Ovary (tissue), 9 donors: Measurements from ENCODE around the gene ST7. TPM values are rescaled to one million over a fixed set of nuclear protein-coding genes. Genes with fewer than 3 reads are reported as not detected.

Experiments
- DNase-seq, 5 donors: peaks; one replicate each; pipeline ENCODE4 v3.0.0-alpha.2; 2019 to 2020
- H3K27ac ChIP-seq, 2 donors: fragments of 200-600 bp; one replicate each; pipeline versions ENCODE4 v1.5.1 to v1.8.0; 2019 to 2022
- H3K27me3 ChIP-seq: fragments of 200-600 bp; one replicate; pipeline ENCODE4 v1.8.0; 2022
- H3K36me3 ChIP-seq: fragments of 200-600 bp; sonication (generic); one replicate; pipeline ENCODE4 v1.5.1; 2019
- H3K4me1 ChIP-seq: one replicate; pipeline ENCODE4 v1.8.1; 2013; ENCODE audit warnings: mild to moderate bottlenecking, moderate library complexity; ENCODE audit not compliant: insufficient read depth
- H3K4me3 ChIP-seq: fragments of 200-600 bp; sonication (generic); one replicate; pipeline ENCODE4 v1.5.1; 2017
- H3K9me3 ChIP-seq, 2 donors: fragments of 200-600 bp in 1 of 2; sonication (generic) in 1 of 2; one replicate each; pipeline versions ENCODE4 v1.5.1 to v1.8.1; 2013 to 2019; ENCODE audit warnings: mild to moderate bottlenecking in 1 of 2, moderate library complexity in 1 of 2
- EP300 ChIP-seq: sonication (generic); formaldehyde crosslinking; IDR thresholded peaks from one replicate; pipeline ENCODE4 v1.6.1; 2017; ENCODE audit warnings: antibody characterized with exemption
- POLR2A ChIP-seq: fragments of 450-650 bp; IDR thresholded peaks from one replicate; pipeline ENCODE4 v1.6.1; 2017; ENCODE audit warnings: antibody characterized with exemption, mild to moderate bottlenecking, moderate library complexity
- WGBS, 3 donors: extraction: QIAGEN DNeasy Blood & Tissue Kit in 1 of 3; methylation state at CpG; one replicate each; pipeline versions ENCODE4 v1.1.5 to v1.1.7; 2013 to 2017; 5-methylcytosine and 5-hydroxymethylcytosine counted together
- intact Hi-C, 4 donors: fragments of 100-400 bp; cut with DNase I; formaldehyde crosslinking; loops; one replicate each; pipeline versions ENCODE4 v1.11.0 to v1.15.1; 2022 to 2023
- polyA plus RNA-seq, 2 donors: library from polyadenylated mRNA; stranded (reverse); fragments of 200-250 nt in 1 of 2; fragments of 350-450 nt in 1 of 2; fragmentation: Illumina TruSeq in 1 of 2; extraction: RNeasy Lipid Tissue Mini Kit (QIAGEN cat#74804) in 1 of 2; gene quantifications; one replicate each; pipeline ENCODE4 v1.2.3, GENCODE V29; 2013 to 2014
- total RNA-seq, 7 donors: library from RNA; depleted of rRNA in 2 of 7; stranded (reverse); fragments of >200 nt in 2 of 7; fragmentation: NEBNext Ultra II Directional in 3 of 7; extraction: Animal tissue kit (Norgen Biotek cat#: 25700) in 3 of 7; gene quantifications; one replicate each; pipeline versions ENCODE4 v1.1.0 to v1.2.4, GENCODE V29; 2016 to 2023
- TF ChIP-seq, protein P1 (sequence below), 3 donors: fragments of 450-650 bp in 2 of 3; fragments of 200-600 bp in 1 of 3; IDR thresholded peaks; one replicate each; pipeline versions ENCODE4 v1.5.1 to v1.8.0; 2016 to 2022; ENCODE audit warnings: antibody characterized with exemption in 3 of 3, mild to moderate bottlenecking in 1 of 3
- donor health status: DM: no; HTN: no; CAD: no; lungs with moderate emphysema.
- donor health status: DM: no; HTN: no; CAD: no.
- donor health status: Bipolar disorder and iron deficiency.
- donor health status: DM: yes; HTN: yes; CAD: no.
- donor health status: DM: no; HTN: no; CAD: no.
- donor health status: DM: yes; HTN: yes; CAD: no.

The ST7 gene
- total and polyA plus RNA-seq, 9 donors, result 14.1 to 37.7 (median 18.8) TPM

DNA sequence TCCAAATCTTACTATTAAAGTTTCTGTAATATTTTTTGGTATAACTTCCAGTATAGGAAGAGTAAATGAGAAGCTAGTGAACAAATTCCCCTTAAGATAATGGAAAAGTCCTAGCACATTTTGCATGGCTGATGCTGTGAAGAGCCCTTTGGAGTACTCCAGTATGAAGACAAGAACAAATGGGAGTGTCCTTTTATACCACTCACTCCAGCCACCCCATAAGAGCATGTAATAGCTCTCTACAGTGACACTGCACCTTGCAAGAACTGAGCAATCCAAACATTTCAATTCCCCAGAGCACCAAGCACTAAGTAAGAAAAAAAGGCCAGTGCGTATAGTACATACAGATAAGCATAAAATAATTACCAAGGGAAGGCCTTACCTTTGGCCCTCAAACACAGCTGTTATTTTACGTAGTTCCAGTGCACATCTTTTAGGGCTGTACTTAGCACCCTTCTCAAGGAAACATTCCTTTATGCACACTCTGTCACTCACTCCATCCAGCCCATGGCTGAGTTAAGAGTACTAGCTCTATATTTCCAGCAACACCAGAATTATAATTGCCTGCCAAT lies 135.4 kb downstream of the ST7 start:
- Histone ChIP-seq H3K27me3 (no peaks in the 10 kb centered on the region), H3K27ac (no peak overlapping the region), H3K4me3 (no peak overlapping the region), H3K4me1 (no peaks in the 10 kb centered on the region), H3K9me3 (no peaks in the 10 kb centered on the region), H3K36me3 (no peaks in the 10 kb centered on the region)
- TF ChIP-seq POLR2A, result no peak
- no peak for TF ChIP-seq EP300
- TF ChIP-seq, protein P1, sequence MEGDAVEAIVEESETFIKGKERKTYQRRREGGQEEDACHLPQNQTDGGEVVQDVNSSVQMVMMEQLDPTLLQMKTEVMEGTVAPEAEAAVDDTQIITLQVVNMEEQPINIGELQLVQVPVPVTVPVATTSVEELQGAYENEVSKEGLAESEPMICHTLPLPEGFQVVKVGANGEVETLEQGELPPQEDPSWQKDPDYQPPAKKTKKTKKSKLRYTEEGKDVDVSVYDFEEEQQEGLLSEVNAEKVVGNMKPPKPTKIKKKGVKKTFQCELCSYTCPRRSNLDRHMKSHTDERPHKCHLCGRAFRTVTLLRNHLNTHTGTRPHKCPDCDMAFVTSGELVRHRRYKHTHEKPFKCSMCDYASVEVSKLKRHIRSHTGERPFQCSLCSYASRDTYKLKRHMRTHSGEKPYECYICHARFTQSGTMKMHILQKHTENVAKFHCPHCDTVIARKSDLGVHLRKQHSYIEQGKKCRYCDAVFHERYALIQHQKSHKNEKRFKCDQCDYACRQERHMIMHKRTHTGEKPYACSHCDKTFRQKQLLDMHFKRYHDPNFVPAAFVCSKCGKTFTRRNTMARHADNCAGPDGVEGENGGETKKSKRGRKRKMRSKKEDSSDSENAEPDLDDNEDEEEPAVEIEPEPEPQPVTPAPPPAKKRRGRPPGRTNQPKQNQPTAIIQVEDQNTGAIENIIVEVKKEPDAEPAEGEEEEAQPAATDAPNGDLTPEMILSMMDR (IDR thresholded peaks at IDR 0.05), result no peak
- intact Hi-C loops, result no loop called here
- 90 to 96% (median 94%) methylated on average over 2 of the region's 2 CpGs for whole genome bisulfite sequencing, 3 donors
- no peak for DNase-seq

DNA sequence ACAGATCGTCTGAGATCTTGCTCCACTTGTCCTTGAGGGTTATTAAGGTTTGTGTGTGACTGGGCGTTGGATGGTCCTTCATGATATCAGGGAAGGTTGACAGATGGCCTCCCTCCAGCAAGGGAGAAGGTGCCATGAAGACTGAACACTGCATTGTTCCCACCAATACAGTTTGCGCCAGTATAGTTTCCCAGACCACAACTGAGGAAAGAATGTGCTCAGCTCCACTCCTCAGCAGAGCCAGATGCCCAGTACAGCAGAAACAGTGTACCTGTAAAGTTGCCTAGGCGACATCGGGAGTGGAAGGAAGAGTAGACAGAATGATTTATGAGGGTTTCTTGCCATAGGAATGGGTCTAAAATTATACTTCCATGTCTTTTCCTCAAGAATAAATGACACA lies 137.5 kb downstream of the ST7 start:
- TF ChIP-seq EP300, result no peak
- TF ChIP-seq, protein P1 (IDR thresholded peaks at IDR 0.05), result no peak
- TF ChIP-seq POLR2A, result no peak
- no peaks in the 10 kb centered on the region for H3K4me1 ChIP-seq
- H3K4me3 ChIP-seq, result no peak overlapping the region
- H3K27me3 ChIP-seq, result no peaks in the 10 kb centered on the region
- H3K27ac ChIP-seq, result no peak overlapping the region
- WGBS, 3 donors, result 83 to 87% (median 85%) methylated on average over 5 of the region's 5 CpGs
- no peaks in the 10 kb centered on the region for H3K9me3 ChIP-seq
- no peaks in the 10 kb centered on the region for H3K36me3 ChIP-seq
- intact Hi-C loops, result no loop called here
- no peak for DNase-seq

GRCh38 chr7:117091721-117092120 lies 138.4 kb downstream of the ST7 start:
- Histone ChIP-seq H3K27ac (no peak overlapping the region), H3K4me3 (no peak overlapping the region), H3K36me3 (no peaks in the 10 kb centered on the region), H3K27me3 (no peaks in the 10 kb centered on the region), H3K9me3 (no peaks in the 10 kb centered on the region), H3K4me1 (no peaks in the 10 kb centered on the region)
- no peak for TF ChIP-seq EP300
- no peak for TF ChIP-seq POLR2A
- TF ChIP-seq, protein P1 (IDR thresholded peaks at IDR 0.05), result no peak
- intact Hi-C loops, result no loop called here
- 81 to 85% (median 85%) methylated on average over 3 of the region's 3 CpGs for WGBS, 3 donors
- no peak for DNase-seq

DNA sequence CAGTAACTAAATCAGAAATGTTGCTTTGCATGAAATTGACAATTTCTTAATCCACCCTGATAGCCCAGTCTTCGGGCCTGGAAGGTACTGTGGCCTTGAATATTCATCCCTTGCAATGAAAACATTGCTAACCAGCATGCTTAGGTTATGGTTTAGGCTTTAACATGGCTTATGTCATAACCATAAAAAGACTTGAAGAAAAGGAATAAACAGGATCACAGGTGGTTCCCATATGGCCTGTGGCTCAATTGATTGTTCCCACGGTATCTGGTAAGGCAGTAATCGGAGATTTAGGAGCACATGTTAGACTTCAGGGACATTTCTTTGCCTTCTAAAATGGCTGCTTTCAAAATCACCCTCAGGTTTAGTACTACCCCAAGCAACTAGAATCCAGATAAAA lies 139.5 kb downstream of the ST7 start:
- intact Hi-C loops, result no loop called here
- WGBS, 3 donors, result 35 to 60% (median 54%) methylated on average over 3 of the region's 3 CpGs
- no peak for DNase-seq
- TF ChIP-seq POLR2A (no peak), EP300 (no peak)
- TF ChIP-seq, protein P1 (IDR thresholded peaks at IDR 0.05), result no peak
- Histone ChIP-seq H3K36me3 (no peaks in the 10 kb centered on the region), H3K4me3 (no peak overlapping the region), H3K4me1 (no peaks in the 10 kb centered on the region), H3K9me3 (no peaks in the 10 kb centered on the region), H3K27me3 (no peaks in the 10 kb centered on the region), H3K27ac (no peak overlapping the region)
